ENCODE measurements around the gene NR2E3.

Gene NR2E3

GRCh38 chr15:71853543-71853942, 43.2 kb downstream of the NR2E3 start:
- no peak for TF ChIP-seq CTCF (IDR thresholded peaks at IDR 0.05)
